HG03521 (cell line): Measurements from ENCODE around the gene FGF22.
"Not testable (repeated sequence)": the region's sequence is repeated elsewhere in the genome, so short reads cannot be mapped to it uniquely, and the experiment has no call there.

Source experiments
- ATAC-seq: cut with Tn5 transposase; IDR thresholded peaks from one replicate; pipeline ENCODE4 v1.9.1; 2021; ENCODE audit warnings: mild to moderate bottlenecking, moderate library complexity; ENCODE audit not compliant: unreplicated experiment

FGF22 gene

GRCh38 chr19:605061-605971 is 34.4 kb upstream of the FGF22 start:
- ATAC-seq, result not testable (repeated sequence)

DNA sequence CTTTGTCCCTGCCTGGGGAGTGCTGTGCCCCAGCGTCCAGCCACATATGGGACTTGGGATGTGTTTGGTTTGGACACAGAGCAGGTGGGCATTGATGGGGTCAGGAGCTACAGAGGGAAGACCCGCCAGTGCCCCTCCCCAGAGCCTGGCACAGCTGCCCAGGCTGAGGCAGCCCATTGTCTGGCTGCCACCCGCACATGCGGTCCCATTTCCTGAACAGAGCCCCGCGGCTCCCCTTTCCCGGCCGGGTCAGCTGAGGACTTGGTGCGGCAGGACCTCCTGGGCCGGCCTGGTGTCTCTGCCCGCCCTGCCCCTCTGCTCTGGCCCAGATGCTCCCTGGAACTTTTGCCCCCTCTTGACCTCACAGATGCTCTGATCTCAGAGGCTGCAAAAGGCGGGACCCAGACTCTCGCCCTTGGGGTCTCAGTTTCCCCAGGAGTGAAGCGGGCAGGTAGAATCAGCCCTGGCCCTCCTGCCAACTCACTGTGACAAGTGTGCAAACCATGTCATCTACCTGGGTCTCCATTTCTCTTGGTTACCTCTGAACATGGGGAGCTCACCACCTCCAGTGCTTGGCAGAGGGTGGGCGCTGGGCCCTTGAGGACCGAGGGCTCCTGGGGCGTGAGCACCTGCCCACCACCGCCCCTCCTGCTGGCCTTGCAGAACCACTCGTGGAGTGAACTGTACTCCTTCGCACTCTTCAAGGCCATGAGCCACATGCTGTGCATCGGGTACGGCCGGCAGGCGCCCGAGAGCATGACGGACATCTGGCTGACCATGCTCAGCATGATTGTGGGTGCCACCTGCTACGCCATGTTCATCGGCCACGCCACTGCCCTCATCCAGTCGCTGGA is 32.2 kb upstream of the FGF22 start:
- ATAC-seq, result no peak

GRCh38 chr19:608155-609003 is 31.3 kb upstream of the FGF22 start:
- ATAC-seq, result no peak

DNA sequence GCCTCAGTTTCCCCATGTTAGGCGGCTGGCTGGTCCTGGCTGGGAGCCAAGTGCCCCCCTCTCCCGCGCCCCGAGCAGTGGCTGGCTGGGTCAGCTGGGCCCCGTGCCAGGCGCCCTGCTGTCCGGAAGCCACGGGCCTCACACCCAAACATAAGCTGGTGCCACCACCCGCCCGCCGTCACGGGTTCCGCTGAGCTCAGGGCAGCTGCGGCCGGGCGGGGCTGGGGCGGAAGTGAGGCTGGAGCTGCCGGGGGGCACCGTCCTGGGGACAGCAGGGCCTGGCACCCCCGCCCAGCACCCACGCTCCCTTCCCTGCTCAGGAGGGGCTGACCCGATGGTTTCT is 30.7 kb upstream of the FGF22 start:
- no peak for ATAC-seq

- ATAC-seq, result no peak
Observed at GRCh38 chr19:610071-610800, 29.4 kb upstream of the FGF22 start.

GRCh38 chr19:610801-611480 is 28.7 kb upstream of the FGF22 start:
- no peak for ATAC-seq

DNA sequence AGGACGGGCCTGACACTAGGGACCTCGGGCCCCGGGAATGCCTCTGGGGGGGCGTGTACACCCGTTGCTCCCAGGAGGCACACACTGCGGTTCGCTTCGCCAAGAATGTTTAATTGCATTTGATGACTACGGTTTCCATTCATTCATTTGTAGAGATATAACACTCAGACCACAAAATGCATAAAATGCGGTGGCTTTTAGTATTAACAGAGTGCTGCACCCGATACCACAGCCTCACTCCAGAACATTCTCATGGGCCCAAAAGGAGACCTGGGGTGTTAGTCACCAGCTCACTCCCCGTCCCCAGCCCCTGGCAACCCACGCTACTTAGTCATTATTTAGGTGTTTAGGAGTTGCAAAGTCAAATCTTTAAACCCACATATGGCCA is 28.2 kb upstream of the FGF22 start:
- ATAC-seq, result no peak

DNA sequence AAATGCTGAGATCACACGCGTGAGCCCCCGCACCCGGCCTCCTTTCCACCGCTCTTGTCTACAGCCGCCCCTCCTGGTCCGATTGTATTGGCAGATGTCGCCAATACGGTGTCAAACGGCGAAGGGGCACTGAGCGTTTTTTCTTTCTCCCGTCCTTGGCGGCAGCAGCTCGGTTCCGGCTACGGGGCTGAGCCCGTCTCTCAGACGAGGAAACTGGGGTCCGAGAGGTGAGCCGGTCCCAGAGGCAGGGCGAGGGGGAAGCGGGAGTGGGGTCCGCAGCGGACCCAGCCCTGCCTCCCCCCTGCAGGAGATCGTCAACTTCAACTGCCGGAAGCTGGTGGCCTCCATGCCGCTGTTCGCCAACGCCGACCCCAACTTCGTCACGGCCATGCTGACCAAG is 26.7 kb upstream of the FGF22 start:
- no peak for ATAC-seq

DNA sequence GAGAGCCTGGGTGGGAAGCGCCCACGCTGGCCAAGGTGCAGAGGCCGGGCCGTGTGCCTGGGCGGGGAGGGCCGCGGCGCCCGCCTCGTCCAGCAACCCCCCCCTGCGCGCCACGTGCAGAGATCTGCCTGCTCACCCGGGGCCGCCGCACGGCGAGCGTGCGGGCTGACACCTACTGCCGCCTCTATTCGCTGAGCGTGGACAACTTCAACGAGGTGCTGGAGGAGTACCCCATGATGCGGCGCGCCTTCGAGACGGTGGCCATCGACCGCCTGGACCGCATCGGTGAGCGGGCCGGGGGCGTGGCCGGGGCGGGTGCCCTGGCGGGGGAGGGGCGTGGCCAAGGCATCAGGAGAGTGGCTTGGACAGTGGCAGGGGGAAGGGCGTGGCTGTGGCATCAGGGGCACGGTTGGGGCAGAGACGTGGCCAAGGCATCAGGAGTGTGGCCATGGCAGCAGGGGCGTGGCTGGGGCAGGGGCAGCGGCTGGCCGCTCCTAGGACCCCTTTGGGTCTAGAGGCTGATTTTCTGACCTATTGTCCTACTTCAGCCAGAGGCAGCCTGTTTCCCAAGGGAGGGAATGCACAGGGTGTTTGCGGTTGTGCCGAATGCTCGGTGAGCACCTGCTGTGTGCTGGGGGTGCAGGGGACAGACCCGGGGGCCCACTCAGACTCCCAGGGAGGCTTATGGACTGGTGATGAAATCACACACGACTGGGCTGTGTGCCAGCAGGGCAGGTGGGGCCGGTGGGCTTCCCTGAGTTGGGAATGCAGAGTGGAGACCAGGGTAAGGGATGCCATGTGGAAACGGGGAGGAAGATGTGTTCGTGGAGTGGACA is 25.7 kb upstream of the FGF22 start:
- ATAC-seq, result no peak

DNA sequence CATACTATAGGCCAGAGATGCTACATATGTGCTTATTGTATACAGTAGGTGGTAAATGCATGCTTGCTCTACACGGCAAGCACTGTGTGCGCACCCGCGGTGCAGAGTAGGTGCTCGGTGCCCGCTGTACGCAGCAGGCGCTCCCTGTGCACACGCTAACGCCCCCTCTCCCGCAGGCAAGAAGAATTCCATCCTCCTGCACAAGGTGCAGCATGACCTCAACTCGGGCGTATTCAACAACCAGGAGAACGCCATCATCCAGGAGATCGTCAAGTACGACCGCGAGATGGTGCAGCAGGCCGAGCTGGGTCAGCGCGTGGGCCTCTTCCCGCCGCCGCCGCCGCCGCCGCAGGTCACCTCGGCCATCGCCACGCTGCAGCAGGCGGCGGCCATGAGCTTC is 24.1 kb upstream of the FGF22 start:
- ATAC-seq, result no peak

GRCh38 chr19:616062-616700 is 23.5 kb upstream of the FGF22 start:
- no peak for ATAC-seq

- ATAC-seq, result no peak
Observed at GRCh38 chr19:616747-617526, 22.7 kb upstream of the FGF22 start.

- no peak for ATAC-seq
Observed at GRCh38 chr19:617551-618246, 22.0 kb upstream of the FGF22 start.

GRCh38 chr19:618247-618619 is 21.4 kb upstream of the FGF22 start:
- ATAC-seq, result no peak

GRCh38 chr19:618674-619285 is 20.9 kb upstream of the FGF22 start:
- ATAC-seq, result no peak

- ATAC-seq, result no peak
Observed at GRCh38 chr19:619286-620002, 20.2 kb upstream of the FGF22 start.
